PC-9 (cell line): ENCODE results near the gene VAV3. TPM values are rescaled to one million over a fixed set of nuclear protein-coding genes. Genes with fewer than 3 reads are reported as not detected.

ENCODE experiments used
- BruUV-seq: library from RNA; stranded (reverse); fragments of 400-500 nt; replicated peaks from 2 replicates; lab custom pipeline; 2021; lab: Mats Ljungman, UMichigan
- CTCF ChIA-PET: fragments of 300-600 bp; sonication (Branson Sonifier 250); formaldehyde crosslinking; loops from one replicate; lab custom pipeline; 2022; ENCODE audit warnings: antibody characterized with exemption; lab: Charles Lee
- POLR2A ChIA-PET: fragments of 300-600 bp; sonication (Branson Sonifier 250); formaldehyde crosslinking; loops from one replicate; lab custom pipeline; 2022; ENCODE audit warnings: antibody characterized with exemption; ENCODE audit not compliant: unreplicated experiment; lab: Charles Lee
- DNase-seq, 2 experiments: peaks; one replicate each; pipeline versions ENCODE4 v3.0.0 to v3.0.0-alpha.2; 2015 to 2022; ENCODE audit warnings: mixed read lengths in 1 of 2
- H2AFZ ChIP-seq: fragments of 200-600 bp; sonication (generic); 2 replicates; pipeline ENCODE4 v1.8.1; 2017; ENCODE audit warnings: antibody characterized with exemption
- H3F3A ChIP-seq: fragments of 200-600 bp; sonication (generic); 2 replicates; pipeline ENCODE4 v1.8.1; 2017; ENCODE audit warnings: antibody characterized with exemption, mild to moderate bottlenecking, low read depth; ENCODE audit not compliant: insufficient read depth
- H3K27ac ChIP-seq: fragments of 200-600 bp; sonication (generic); 2 replicates; pipeline ENCODE4 v1.6.1; 2016; ENCODE audit warnings: mixed run types
- H3K27me3 ChIP-seq: fragments of 200-600 bp; sonication (generic); 2 replicates; pipeline ENCODE4 v1.6.1; 2016; ENCODE audit warnings: low read depth, mixed run types; ENCODE audit not compliant: insufficient read depth
- H3K36me3 ChIP-seq: fragments of 200-600 bp; sonication (generic); 2 replicates; pipeline ENCODE4 v1.6.1; 2016; ENCODE audit warnings: low read depth, mixed run types
- H3K4me1 ChIP-seq: fragments of 200-600 bp; sonication (generic); replicated peaks from 2 replicates; pipeline ENCODE4 v1.6.1; 2016; ENCODE audit warnings: mixed run types; ENCODE audit not compliant: insufficient read depth
- H3K4me2 ChIP-seq: fragments of 200-600 bp; sonication (generic); 2 replicates; pipeline ENCODE4 v1.6.1; 2017; ENCODE audit warnings: mixed run types
- H3K4me3 ChIP-seq: fragments of 200-600 bp; sonication (generic); 2 replicates; pipeline ENCODE4 v1.6.1; 2016; ENCODE audit warnings: mixed run types
- H3K79me2 ChIP-seq: fragments of 200-600 bp; sonication (generic); 2 replicates; pipeline ENCODE4 v1.6.1; 2017; ENCODE audit warnings: low read depth, mixed run types
- H3K9me2 ChIP-seq: fragments of 200-600 bp; sonication (generic); 2 replicates; pipeline ENCODE4 v1.8.1; 2017; ENCODE audit warnings: mild to moderate bottlenecking; ENCODE audit not compliant: insufficient read depth
- H3K9me3 ChIP-seq: fragments of 200-600 bp; sonication (generic); 2 replicates; pipeline ENCODE4 v1.8.1; 2016; ENCODE audit warnings: low read depth; ENCODE audit not compliant: insufficient read depth
- H4K20me1 ChIP-seq: fragments of 200-600 bp; sonication (generic); 2 replicates; pipeline ENCODE4 v1.8.1; 2017; ENCODE audit not compliant: insufficient read depth
- EZH2 ChIP-seq: fragments of 200-600 bp; sonication (generic); IDR thresholded peaks from 2 replicates; pipeline ENCODE4 v1.8.0; 2017; ENCODE audit warnings: antibody characterized with exemption, low read depth
- intact Hi-C: fragments of 100-400 bp; cut with micrococcal nuclease; formaldehyde crosslinking; loops from one replicate; pipeline ENCODE4 v1.10.0; 2022; ENCODE audit not compliant: unreplicated experiment
- total RNA-seq: library from RNA; stranded (reverse); gene quantifications from 2 replicates; pipeline ENCODE4 v1.2.3, GENCODE V29; 2021
- TF ChIP-seq, protein P1 (sequence below): fragments of 200-600 bp; sonication (generic); conservative IDR thresholded peaks from 2 replicates; pipeline ENCODE4 v1.6.1; 2017; ENCODE audit warnings: mixed run types, antibody characterized with exemption, mild to moderate bottlenecking, moderate library complexity

Gene VAV3
- total RNA-seq, 1 experiment from 2014 or later: 1.7 TPM

GRCh38 chr1:107793896-107794453, 171.0 kb downstream of the VAV3 start:
- DNase-seq: peak in 1 of 2 experiments; percentile 25
- no peaks in the 10 kb centered on the region for H4K20me1 ChIP-seq
- ChIA-PET CTCF (no interaction called here), POLR2A (no interaction called here)
- H3K27me3 ChIP-seq: no peaks in the 10 kb centered on the region
- no peaks in the 10 kb centered on the region for H3K9me2 ChIP-seq
- no peaks in the 10 kb centered on the region for H3K9me3 ChIP-seq
- TF ChIP-seq, protein P1, sequence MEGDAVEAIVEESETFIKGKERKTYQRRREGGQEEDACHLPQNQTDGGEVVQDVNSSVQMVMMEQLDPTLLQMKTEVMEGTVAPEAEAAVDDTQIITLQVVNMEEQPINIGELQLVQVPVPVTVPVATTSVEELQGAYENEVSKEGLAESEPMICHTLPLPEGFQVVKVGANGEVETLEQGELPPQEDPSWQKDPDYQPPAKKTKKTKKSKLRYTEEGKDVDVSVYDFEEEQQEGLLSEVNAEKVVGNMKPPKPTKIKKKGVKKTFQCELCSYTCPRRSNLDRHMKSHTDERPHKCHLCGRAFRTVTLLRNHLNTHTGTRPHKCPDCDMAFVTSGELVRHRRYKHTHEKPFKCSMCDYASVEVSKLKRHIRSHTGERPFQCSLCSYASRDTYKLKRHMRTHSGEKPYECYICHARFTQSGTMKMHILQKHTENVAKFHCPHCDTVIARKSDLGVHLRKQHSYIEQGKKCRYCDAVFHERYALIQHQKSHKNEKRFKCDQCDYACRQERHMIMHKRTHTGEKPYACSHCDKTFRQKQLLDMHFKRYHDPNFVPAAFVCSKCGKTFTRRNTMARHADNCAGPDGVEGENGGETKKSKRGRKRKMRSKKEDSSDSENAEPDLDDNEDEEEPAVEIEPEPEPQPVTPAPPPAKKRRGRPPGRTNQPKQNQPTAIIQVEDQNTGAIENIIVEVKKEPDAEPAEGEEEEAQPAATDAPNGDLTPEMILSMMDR: no peak
- TF ChIP-seq EZH2: no peak
- no TSS peak for BruUV-seq
- H3K4me1 ChIP-seq: no peaks in the 10 kb centered on the region
- no peak overlapping the region for H3K27ac ChIP-seq
- intact Hi-C loops: no loop called here
- H3K4me3 ChIP-seq: no peak overlapping the region
- no peaks in the 10 kb centered on the region for H3F3A ChIP-seq
- no peaks in the 10 kb centered on the region for H3K79me2 ChIP-seq
- H3K4me2 ChIP-seq: no peak overlapping the region
- no peaks in the 10 kb centered on the region for H3K36me3 ChIP-seq
- no peak overlapping the region; the same call in 1 of the 2 replicates for H2AFZ ChIP-seq

GRCh38 chr1:107791348-107791747, 173.6 kb downstream of the VAV3 start:
- no TSS peak for BruUV-seq
- intact Hi-C loops: no loop called here
- no peak overlapping the region for H2AFZ ChIP-seq
- H3K27ac ChIP-seq: no peak overlapping the region
- H3K79me2 ChIP-seq: no peaks in the 10 kb centered on the region
- no peaks in the 10 kb centered on the region for H3F3A ChIP-seq
- TF ChIP-seq EZH2: no peak
- TF ChIP-seq, protein P1: no peak
- no peaks in the 10 kb centered on the region for H3K27me3 ChIP-seq
- DNase-seq: peak in 1 of 2 experiments; percentile 30
- H3K9me2 ChIP-seq: no peaks in the 10 kb centered on the region
- ChIA-PET POLR2A (interaction anchor here (0.6 kb wide), 1 partner anchor 50 kb away, joined by 3 read pairs; no protein-coding TSS in a partner anchor), CTCF (no interaction called here)
- no peaks in the 10 kb centered on the region for H4K20me1 ChIP-seq
- no peaks in the 10 kb centered on the region for H3K36me3 ChIP-seq
- no peaks in the 10 kb centered on the region for H3K9me3 ChIP-seq
- H3K4me2 ChIP-seq: no peak overlapping the region
- no peaks in the 10 kb centered on the region for H3K4me1 ChIP-seq
- H3K4me3 ChIP-seq: no peak overlapping the region

GRCh38 chr1:107789817-107790524, 175.0 kb downstream of the VAV3 start:
- ChIA-PET CTCF (no interaction called here), POLR2A (no interaction called here)
- no peaks in the 10 kb centered on the region for H3K9me3 ChIP-seq
- no peak overlapping the region for H3K27ac ChIP-seq
- no peaks in the 10 kb centered on the region for H3K9me2 ChIP-seq
- peak in 1 of 2 experiments; percentile 3 for DNase-seq
- TF ChIP-seq, protein P1: no peak
- TF ChIP-seq EZH2: no peak
- H3K4me2 ChIP-seq: no peak overlapping the region
- H3K36me3 ChIP-seq: no peaks in the 10 kb centered on the region
- intact Hi-C loops: loop anchor here (10.0 kb wide), 2 partner anchors 145 to 175 kb away; partner anchors contain the start of gene VAV3
- H3K79me2 ChIP-seq: no peaks in the 10 kb centered on the region
- H2AFZ ChIP-seq: no peak overlapping the region
- no peaks in the 10 kb centered on the region for H3F3A ChIP-seq
- no TSS peak for BruUV-seq
- H3K4me3 ChIP-seq: no peak overlapping the region
- no peaks in the 10 kb centered on the region for H3K4me1 ChIP-seq
- no peaks in the 10 kb centered on the region for H4K20me1 ChIP-seq
- no peaks in the 10 kb centered on the region for H3K27me3 ChIP-seq
